GM10248 (cell line): ENCODE results near the gene ABLIM2.

Experiments
- CTCF ChIA-PET: fragments of 300-600 bp; sonication (Branson Sonifier 250); formaldehyde crosslinking; extraction: SDS; loops from one replicate; lab custom pipeline; 2021; ENCODE audit warnings: antibody characterized with exemption; lab: Yijun Ruan, JAX
- POLR2A ChIA-PET: fragments of 350-650 bp; sonication (Branson Sonifier 250); formaldehyde crosslinking; extraction: SDS; loops from one replicate; lab custom pipeline; 2020; ENCODE audit warnings: antibody characterized with exemption; lab: Yijun Ruan, JAX
- DNase-seq: peaks from one replicate; pipeline ENCODE4 v3.0.0; 2012; ENCODE audit errors: extremely low spot score
- CTCF ChIP-seq: IDR thresholded peaks from 2 replicates; pipeline ENCODE4 v1.5.1; 2012; ENCODE audit warnings: mild to moderate bottlenecking, low read depth; ENCODE audit errors: extremely low read depth, missing control alignments, control extremely low read depth

ABLIM2 gene

GRCh38 chr4:7966281-7967062, 192.1 kb downstream of the ABLIM2 start:
- ChIA-PET CTCF (interaction anchor here (1.4 kb wide), 1 partner anchor 24 kb away, joined by 3 read pairs; no protein-coding TSS in a partner anchor), POLR2A (no interaction called here)
- no peak for DNase-seq
- no peak for TF ChIP-seq CTCF

- CTCF ChIA-PET = no interaction called here
- DNase-seq = no peak
- POLR2A ChIA-PET = no interaction called here
- no peak for TF ChIP-seq CTCF
These were observed 193.5 kb downstream of the ABLIM2 start for GRCh38 chr4:7964890-7965662.

DNA sequence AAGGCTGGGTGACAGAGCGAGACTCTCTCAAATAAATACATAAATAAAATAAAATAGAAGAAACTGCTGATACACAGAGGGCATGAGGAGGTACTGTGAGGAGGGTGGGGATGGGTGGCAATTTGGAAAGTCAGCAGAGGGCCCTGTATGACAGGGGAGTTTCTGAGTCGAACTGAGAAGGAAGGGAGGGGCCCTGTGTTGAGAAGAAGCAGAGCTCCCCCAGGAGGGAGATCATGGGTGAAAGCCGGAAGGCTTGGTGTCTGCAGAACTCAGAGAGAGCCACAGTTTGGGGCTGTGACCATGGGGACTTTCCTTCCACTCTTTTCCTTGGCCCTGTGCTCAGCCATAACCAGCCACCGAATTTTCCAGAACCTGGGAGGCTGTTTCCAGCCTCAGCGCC, 194.2 kb downstream of the ABLIM2 start:
- TF ChIP-seq CTCF = peak; percentile 30
- no peak for DNase-seq
- CTCF ChIA-PET = no interaction called here
- POLR2A ChIA-PET = no interaction called here

GRCh38 chr4:7963691-7964090, 194.9 kb downstream of the ABLIM2 start:
- ChIA-PET CTCF (interaction anchor here (1.0 kb wide), 1 partner anchor 159 kb away, joined by 3 read pairs; no protein-coding TSS in a partner anchor), POLR2A (no interaction called here)
- no peak for DNase-seq
- no peak for TF ChIP-seq CTCF

DNA sequence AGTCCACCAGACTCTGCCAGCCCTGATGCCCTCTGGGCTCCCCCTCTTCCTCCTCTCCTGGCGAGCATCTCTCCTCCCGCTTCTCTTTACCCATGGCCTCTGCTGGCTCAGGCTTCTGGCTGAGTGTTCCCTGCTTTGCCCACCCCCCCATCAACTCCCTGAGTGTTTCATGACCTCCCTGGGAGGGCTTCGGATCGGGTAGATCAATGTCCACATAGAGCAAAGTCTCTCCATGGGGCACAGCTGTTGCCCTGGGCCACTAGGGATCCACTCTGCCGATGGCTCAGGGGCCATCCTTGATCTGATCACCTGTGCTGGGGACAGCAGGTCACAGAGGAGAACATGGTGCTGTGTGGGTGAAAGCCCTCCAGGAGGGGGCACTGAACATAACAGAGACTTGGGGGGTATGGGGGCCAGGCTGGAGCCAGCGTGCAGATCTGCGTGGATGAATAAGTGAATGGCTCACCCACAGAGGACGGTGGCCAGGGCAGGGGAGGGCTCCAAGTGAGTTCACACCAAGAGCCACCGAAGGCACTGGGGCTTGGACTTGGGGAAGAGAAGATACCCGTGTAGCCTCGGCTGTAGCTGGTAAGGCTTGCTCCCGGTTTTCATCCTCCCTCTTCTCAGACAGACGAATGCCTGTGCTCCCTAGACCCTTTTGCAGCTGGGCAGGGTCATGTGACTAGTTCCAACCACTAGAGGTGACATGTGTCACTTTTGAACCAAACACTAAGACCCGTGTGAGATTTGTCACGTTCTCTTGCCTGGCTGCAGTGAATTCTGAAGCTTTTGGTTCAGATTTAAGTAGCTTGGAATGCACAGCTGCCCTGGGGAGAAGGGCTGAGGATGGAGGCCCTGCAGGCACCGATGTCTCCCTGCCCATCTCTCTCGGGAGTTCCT, 195.8 kb downstream of the ABLIM2 start:
- CTCF ChIA-PET = interaction anchor here (1.0 kb wide), 1 partner anchor 159 kb away, joined by 3 read pairs; no protein-coding TSS in a partner anchor
- DNase-seq = no peak
- TF ChIP-seq CTCF = no peak
- POLR2A ChIA-PET = no interaction called here
